Mesendoderm (in vitro differentiated cells): Measurements from ENCODE around the gene TNFSF11.

ENCODE experiments used
- DNase-seq: peaks from one replicate; pipeline ENCODE4 v3.0.0; 2013
- H2AK5ac ChIP-seq: 2 replicates; pipeline ENCODE4 v1.6.1; 2013; ENCODE audit warnings: low read length, inconsistent platforms
- H2BK120ac ChIP-seq: 2 replicates; pipeline ENCODE4 v1.6.1; 2013; ENCODE audit warnings: low read depth, mild to moderate bottlenecking, low read length, moderate library complexity, mixed read lengths
- H2BK15ac ChIP-seq: replicated peaks from 2 replicates; pipeline ENCODE4 v1.6.1; 2013; ENCODE audit warnings: low read depth, mild to moderate bottlenecking, moderate library complexity
- H2BK5ac ChIP-seq: 2 replicates; pipeline ENCODE4 v1.6.1; 2013; ENCODE audit warnings: low read length, inconsistent platforms
- H3K18ac ChIP-seq: 2 replicates; pipeline ENCODE4 v1.6.1; 2013; ENCODE audit warnings: mild to moderate bottlenecking, low read length, mixed read lengths
- H3K23ac ChIP-seq: one replicate; pipeline ENCODE4 v1.6.1; 2013; ENCODE audit warnings: low read length
- H3K27ac ChIP-seq: 2 replicates; pipeline ENCODE4 v1.5.1; 2013; ENCODE audit warnings: low read depth, mild to moderate bottlenecking, inconsistent platforms, low read length, moderate library complexity
- H3K27me3 ChIP-seq: 2 replicates; pipeline ENCODE4 v1.6.1; 2013; ENCODE audit warnings: low read length, control low read depth, mild to moderate bottlenecking, inconsistent platforms; ENCODE audit not compliant: insufficient read depth, poor library complexity
- H3K36me3 ChIP-seq: 2 replicates; pipeline ENCODE4 v1.6.1; 2013; ENCODE audit warnings: low read length, inconsistent platforms; ENCODE audit not compliant: control insufficient read depth, insufficient read depth
- H3K4ac ChIP-seq: one replicate; pipeline ENCODE4 v1.6.1; 2013; ENCODE audit warnings: low read depth, mild to moderate bottlenecking, low read length, moderate library complexity
- H3K4me1 ChIP-seq: 2 replicates; pipeline ENCODE4 v1.6.1; 2013; ENCODE audit warnings: low read depth, low read length, inconsistent platforms; ENCODE audit not compliant: control insufficient read depth
- H3K4me2 ChIP-seq: 2 replicates; pipeline ENCODE4 v1.6.1; 2013; ENCODE audit warnings: low read length
- H3K4me3 ChIP-seq: 2 replicates; pipeline ENCODE4 v1.5.1; 2013; ENCODE audit warnings: mild to moderate bottlenecking, low read length
- H3K56ac ChIP-seq: one replicate; pipeline ENCODE4 v1.6.1; 2013; ENCODE audit warnings: low read length
- H3K79me1 ChIP-seq: 2 replicates; pipeline ENCODE4 v1.6.1; 2013; ENCODE audit warnings: low read length, inconsistent platforms
- H3K79me2 ChIP-seq: 2 replicates; pipeline ENCODE4 v1.6.1; 2013; ENCODE audit warnings: mild to moderate bottlenecking, low read length; ENCODE audit not compliant: control insufficient read depth, insufficient read depth
- H3K9ac ChIP-seq: 2 replicates; pipeline ENCODE4 v1.6.1; 2013; ENCODE audit warnings: low read length, inconsistent platforms
- H4K5ac ChIP-seq: one replicate; pipeline ENCODE4 v1.6.1; 2013; ENCODE audit warnings: low read length
- H4K8ac ChIP-seq: one replicate; pipeline ENCODE4 v1.6.1; 2013; ENCODE audit warnings: low read depth, mild to moderate bottlenecking, control low read depth, low read length, moderate library complexity
- WGBS: extraction: QIAGEN DNeasy Blood & Tissue Kit; methylation state at CpG from one replicate; pipeline ENCODE4 v1.1.7; 2013; ENCODE audit warnings: low lambda C conversion rate, missing lambda C conversion rate; ENCODE audit not compliant: insufficient coverage; ENCODE audit errors: extremely low coverage; 5-methylcytosine and 5-hydroxymethylcytosine counted together

TNFSF11 gene

DNA sequence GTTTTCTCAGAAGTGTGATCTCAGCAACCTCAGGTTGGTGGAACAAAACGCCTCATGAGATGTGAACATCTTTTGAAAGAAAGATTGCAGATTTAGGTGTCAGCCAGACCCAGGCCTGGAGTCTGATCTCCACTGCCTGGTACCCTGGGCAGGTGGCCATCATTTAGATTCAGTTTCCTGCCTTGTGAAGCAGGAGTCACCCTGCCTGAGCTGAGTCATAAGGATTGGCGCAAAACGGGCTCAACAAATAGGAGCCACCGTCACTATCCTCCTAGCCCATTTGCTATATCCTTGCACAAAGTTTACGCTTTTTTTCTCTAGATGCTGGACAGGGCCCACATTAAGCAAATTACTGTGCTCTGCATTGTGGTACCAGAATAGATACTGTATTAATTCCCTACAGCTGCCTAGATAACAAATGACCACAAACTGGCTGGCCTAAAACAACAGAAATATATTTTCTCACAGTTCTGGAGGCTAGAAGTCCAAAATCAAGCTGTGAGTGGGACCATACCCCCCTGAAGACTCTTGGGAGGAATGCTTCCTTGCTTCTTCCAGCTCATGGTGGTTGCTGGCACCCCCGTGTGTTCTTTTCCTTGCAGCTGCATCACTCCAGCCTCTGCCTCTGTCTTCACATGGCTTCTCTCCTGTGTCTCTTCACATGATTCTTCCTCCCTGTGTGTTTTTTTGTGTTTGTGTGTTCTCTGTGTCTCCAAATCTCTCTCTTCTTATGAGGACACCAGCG lies 38.2 kb downstream of the TNFSF11 start:
- Histone ChIP-seq H3K4me2 (no peak overlapping the region), H3K27me3 (no peaks in the 10 kb centered on the region), H2BK15ac (no peak overlapping the region), H3K4me1 (no peaks in the 10 kb centered on the region), H4K8ac (no peak overlapping the region), H3K9ac (no peak overlapping the region), H3K27ac (no peak overlapping the region), H3K36me3 (no peaks in the 10 kb centered on the region), H3K79me2 (no peaks in the 10 kb centered on the region), H2BK5ac (no peak overlapping the region), H3K23ac (no peak overlapping the region), H3K56ac (no peak overlapping the region), H3K79me1 (no peaks in the 10 kb centered on the region), H3K4ac (no peak overlapping the region), H3K18ac (no peak overlapping the region), H2BK120ac (no peak overlapping the region), H4K5ac (no peak overlapping the region), H2AK5ac (no peak overlapping the region), H3K4me3 (no peak overlapping the region)
- no CpG with 5 or more reads among the region's 7 CpGs for WGBS
- DNase-seq, result no peak

GRCh38 chr13:42614436-42615035 lies 40.6 kb downstream of the TNFSF11 start:
- Histone ChIP-seq H2BK15ac (no peak overlapping the region), H2AK5ac (no peak overlapping the region), H3K18ac (no peak overlapping the region), H3K4me2 (no peak overlapping the region), H2BK5ac (no peak overlapping the region), H3K4me3 (no peak overlapping the region), H3K9ac (no peak overlapping the region), H2BK120ac (no peak overlapping the region), H4K8ac (no peak overlapping the region), H3K23ac (no peak overlapping the region), H3K79me2 (no peaks in the 10 kb centered on the region), H3K79me1 (no peaks in the 10 kb centered on the region), H3K4ac (no peak overlapping the region), H3K27me3 (no peaks in the 10 kb centered on the region), H3K36me3 (no peaks in the 10 kb centered on the region), H3K27ac (no peak overlapping the region), H3K56ac (no peak overlapping the region), H3K4me1 (peaks cover 4% of the 10 kb centered on the region), H4K5ac (no peak overlapping the region)
- WGBS, result no CpG with 5 or more reads among the region's 3 CpGs
- no peak for DNase-seq

DNA sequence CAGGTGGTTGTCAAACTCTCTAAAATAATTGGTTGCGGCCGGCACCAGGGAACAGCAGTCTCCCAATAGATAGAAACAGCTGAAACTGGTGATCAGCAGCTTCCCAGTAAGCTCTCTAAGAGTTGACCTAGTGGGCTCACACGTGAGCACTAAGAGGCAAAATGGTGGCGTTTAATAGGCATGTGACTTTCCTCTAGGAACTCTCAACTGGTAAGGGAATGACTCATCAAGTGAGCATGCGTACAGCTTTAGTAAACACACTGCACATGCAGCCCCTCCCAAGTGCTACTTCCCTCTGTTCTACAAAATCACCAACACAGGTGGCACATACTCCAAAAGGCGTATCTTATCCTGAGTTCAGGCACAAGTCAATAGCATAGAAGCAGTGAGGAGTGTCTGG lies 41.7 kb downstream of the TNFSF11 start:
- no peak for DNase-seq
- no peak overlapping the region for H4K8ac ChIP-seq

GRCh38 chr13:42617221-42617620 lies 43.3 kb downstream of the TNFSF11 start:
- H3K79me2 ChIP-seq, result no peaks in the 10 kb centered on the region
- no peak overlapping the region for H2AK5ac ChIP-seq
- no peak overlapping the region for H3K18ac ChIP-seq
- H3K23ac ChIP-seq, result no peak overlapping the region
- H3K4me2 ChIP-seq, result no peak overlapping the region
- no peak overlapping the region for H2BK5ac ChIP-seq
- no peak overlapping the region for H3K27ac ChIP-seq
- H3K4me1 ChIP-seq, result peaks cover 7% of the 10 kb centered on the region
- no peak overlapping the region for H3K4me3 ChIP-seq
- H4K5ac ChIP-seq, result no peak overlapping the region
- no peak overlapping the region for H2BK15ac ChIP-seq
- DNase-seq, result no peak
- WGBS, result no CpG with 5 or more reads among the region's 3 CpGs
- no peaks in the 10 kb centered on the region for H3K79me1 ChIP-seq
- H3K4ac ChIP-seq, result no peak overlapping the region
- H3K36me3 ChIP-seq, result no peaks in the 10 kb centered on the region
- H3K27me3 ChIP-seq, result no peaks in the 10 kb centered on the region
- H3K56ac ChIP-seq, result no peak overlapping the region
- no peak overlapping the region for H4K8ac ChIP-seq
- H3K9ac ChIP-seq, result no peak overlapping the region
- H2BK120ac ChIP-seq, result no peak overlapping the region

More for the DNA sequence above, 41.7 kb downstream of the TNFSF11 start:
- WGBS, result no CpG with 5 or more reads among the region's 6 CpGs
- H3K56ac ChIP-seq, result no peak overlapping the region
- H2BK5ac ChIP-seq, result no peak overlapping the region
- H2AK5ac ChIP-seq, result no peak overlapping the region
- no peaks in the 10 kb centered on the region for H3K36me3 ChIP-seq
- H3K79me2 ChIP-seq, result no peaks in the 10 kb centered on the region
- H2BK120ac ChIP-seq, result no peak overlapping the region
- no peak overlapping the region for H3K4me2 ChIP-seq
- H4K5ac ChIP-seq, result no peak overlapping the region
- no peak overlapping the region for H3K4me3 ChIP-seq
- H3K79me1 ChIP-seq, result no peaks in the 10 kb centered on the region
- no peak overlapping the region for H3K23ac ChIP-seq
- H2BK15ac ChIP-seq, result no peak overlapping the region
- H3K27me3 ChIP-seq, result no peaks in the 10 kb centered on the region
- H3K18ac ChIP-seq, result no peak overlapping the region
- H3K4ac ChIP-seq, result no peak overlapping the region
- H3K4me1 ChIP-seq, result peaks cover 7% of the 10 kb centered on the region
- no peak overlapping the region for H3K27ac ChIP-seq
- H3K9ac ChIP-seq, result no peak overlapping the region

DNA sequence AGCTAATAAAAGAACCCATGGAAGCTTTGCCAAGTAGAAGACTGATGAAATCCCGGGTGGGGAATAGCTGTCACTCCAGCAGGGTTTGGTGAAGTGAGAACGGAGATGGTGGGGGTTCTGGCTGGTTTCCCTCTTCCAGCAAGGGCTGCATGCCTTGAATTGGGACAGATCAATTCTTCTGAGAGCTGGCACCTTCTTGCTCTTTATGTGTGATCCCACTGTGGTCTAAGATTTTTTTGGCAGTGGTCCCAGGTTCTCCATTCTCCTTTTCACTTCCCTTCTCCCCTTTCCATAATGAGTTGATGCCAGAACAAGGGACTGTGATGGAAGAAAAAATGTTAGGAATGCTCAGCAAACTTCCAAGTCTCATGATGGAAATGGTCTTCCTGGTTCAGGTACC lies 50.0 kb downstream of the TNFSF11 start:
- Histone ChIP-seq H3K27me3 (no peaks in the 10 kb centered on the region), H3K4me3 (no peak overlapping the region), H4K8ac (no peak overlapping the region), H3K4me1 (peaks cover 3% of the 10 kb centered on the region), H3K56ac (no peak overlapping the region), H3K79me1 (no peaks in the 10 kb centered on the region), H2BK120ac (no peak overlapping the region), H2BK5ac (no peak overlapping the region), H2BK15ac (no peak overlapping the region), H2AK5ac (no peak overlapping the region), H3K79me2 (no peaks in the 10 kb centered on the region), H4K5ac (no peak overlapping the region), H3K18ac (no peak overlapping the region), H3K27ac (no peak overlapping the region), H3K23ac (no peak overlapping the region), H3K36me3 (no peaks in the 10 kb centered on the region), H3K4ac (no peak overlapping the region), H3K4me2 (no peak overlapping the region), H3K9ac (no peak overlapping the region)
- WGBS, result no CpG with 5 or more reads among the region's 2 CpGs
- DNase-seq, result no peak
